Activated T-cell treated with anti-CD3 and anti-CD28 coated beads, Interleukin-2, amount 50 U/mL, for 4 hours (primary cell): ENCODE data around the gene CMSS1. TPM values are rescaled to one million over a fixed set of nuclear protein-coding genes. Genes with fewer than 3 reads are reported as not detected.
A peak's percentile ranks its signal among the peaks of the same experiment; 100 is the strongest.
"Not testable (repeated sequence)": the region's sequence is repeated elsewhere in the genome, so short reads cannot be mapped to it uniquely, and the experiment has no call there.

Experiments
- ATAC-seq, 2 donors: fragments of 200-7000 bp; cut with Tn5 transposase; one replicate each; pipeline ENCODE4 v1.10.0; 2021
- DNase-seq: peaks from one replicate; pipeline ENCODE4 v3.0.0-alpha.2; 2020
- H3K27me3 Mint-ChIP-seq: one replicate; pipeline ENCODE4 v1.8.0; 2021; ENCODE audit warnings: low read depth, mixed read lengths
- H3K36me3 Mint-ChIP-seq: one replicate; pipeline ENCODE4 v1.8.0; 2022; ENCODE audit warnings: mixed read lengths; ENCODE audit not compliant: insufficient read depth
- H3K4me1 Mint-ChIP-seq: one replicate; pipeline ENCODE4 v1.8.0; 2021; ENCODE audit warnings: low read depth, mixed read lengths
- H3K4me3 Mint-ChIP-seq: one replicate; pipeline ENCODE4 v1.8.0; 2021; ENCODE audit warnings: mild to moderate bottlenecking, moderate library complexity, mixed read lengths
- H3K9me3 Mint-ChIP-seq: one replicate; pipeline ENCODE4 v1.8.0; 2021; ENCODE audit warnings: mixed read lengths
- total RNA-seq, 3 donors: library from RNA; stranded (reverse); gene quantifications; one replicate each; pipeline ENCODE4 v1.2.1, GENCODE V29; 2021

The CMSS1 gene
- total RNA-seq, 3 donors from 2014 or later = 126 to 157 (median 136) TPM

GRCh38 chr3:100087198-100087597 lies 269.5 kb downstream of the CMSS1 start:
- ATAC-seq = peak; percentile 68 to 70
- no peaks in the 10 kb centered on the region for H3K27me3 Mint-ChIP-seq
- H3K4me3 Mint-ChIP-seq = no peak overlapping the region
- no peak for DNase-seq
- H3K36me3 Mint-ChIP-seq = peaks cover 7% of the 10 kb centered on the region
- peaks cover 11% of the 10 kb centered on the region for H3K4me1 Mint-ChIP-seq
- H3K9me3 Mint-ChIP-seq = no peaks in the 10 kb centered on the region

GRCh38 chr3:100088735-100089368 lies 271.2 kb downstream of the CMSS1 start:
- no peaks in the 10 kb centered on the region for H3K9me3 Mint-ChIP-seq
- peaks cover 3% of the 10 kb centered on the region for H3K36me3 Mint-ChIP-seq
- H3K4me3 Mint-ChIP-seq = no peak overlapping the region
- H3K27me3 Mint-ChIP-seq = no peaks in the 10 kb centered on the region
- no peak for ATAC-seq
- no peak for DNase-seq
- H3K4me1 Mint-ChIP-seq = peaks cover 11% of the 10 kb centered on the region

GRCh38 chr3:100089812-100090668 lies 272.4 kb downstream of the CMSS1 start:
- Mint-ChIP-seq H3K9me3 (no peaks in the 10 kb centered on the region), H3K4me3 (no peak overlapping the region), H3K27me3 (no peaks in the 10 kb centered on the region), H3K36me3 (peaks cover 3% of the 10 kb centered on the region), H3K4me1 (peaks cover 11% of the 10 kb centered on the region)
- no peak for DNase-seq
- ATAC-seq = peak; percentile 63 to 64

- H3K36me3 Mint-ChIP-seq = peaks cover 5% of the 10 kb centered on the region
- no peak overlapping the region for H3K4me3 Mint-ChIP-seq
- no peaks in the 10 kb centered on the region for H3K9me3 Mint-ChIP-seq
- no peak for DNase-seq
- ATAC-seq = no peak
- H3K27me3 Mint-ChIP-seq = no peaks in the 10 kb centered on the region
- H3K4me1 Mint-ChIP-seq = peaks cover 11% of the 10 kb centered on the region
These were observed 273.0 kb downstream of the CMSS1 start for GRCh38 chr3:100090669-100091005.

DNA sequence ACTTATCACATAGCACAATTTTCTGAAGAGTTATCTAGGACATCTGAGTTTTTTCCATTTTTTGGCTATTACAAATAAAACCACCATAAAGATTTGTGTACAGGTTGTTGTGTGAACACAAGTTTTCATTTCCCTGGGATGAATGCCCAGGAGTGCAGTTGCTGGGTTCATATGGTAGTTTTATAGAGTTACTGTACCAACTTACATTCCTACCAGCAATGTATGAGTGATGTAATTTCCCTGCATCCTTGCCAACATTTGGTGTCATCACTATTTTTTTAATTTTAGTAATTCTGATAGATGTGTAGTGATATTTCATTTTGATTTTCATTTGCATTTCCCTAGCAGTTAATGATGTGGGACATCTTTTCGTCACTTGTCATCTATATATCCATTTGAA lies 276.2 kb downstream of the CMSS1 start:
- Mint-ChIP-seq H3K4me3 (no peak overlapping the region), H3K27me3 (no peaks in the 10 kb centered on the region), H3K4me1 (peaks cover 4% of the 10 kb centered on the region), H3K36me3 (peaks cover 12% of the 10 kb centered on the region), H3K9me3 (no peaks in the 10 kb centered on the region)
- no peak for ATAC-seq
- DNase-seq = no peak

GRCh38 chr3:100096286-100096685 lies 278.6 kb downstream of the CMSS1 start:
- peaks cover 13% of the 10 kb centered on the region for H3K36me3 Mint-ChIP-seq
- not testable (repeated sequence) for H3K9me3 Mint-ChIP-seq, DNase-seq, H3K27me3 Mint-ChIP-seq, H3K4me1 Mint-ChIP-seq, H3K4me3 Mint-ChIP-seq, ATAC-seq

GRCh38 chr3:100096866-100097265 lies 279.2 kb downstream of the CMSS1 start:
- Mint-ChIP-seq H3K4me3 (no peak overlapping the region), H3K4me1 (no peaks in the 10 kb centered on the region), H3K9me3 (no peaks in the 10 kb centered on the region), H3K36me3 (peaks cover 13% of the 10 kb centered on the region), H3K27me3 (no peaks in the 10 kb centered on the region)
- ATAC-seq = no peak
- no peak for DNase-seq

GRCh38 chr3:100097919-100098783 lies 280.5 kb downstream of the CMSS1 start:
- Mint-ChIP-seq H3K4me3 (no peak overlapping the region), H3K27me3 (no peaks in the 10 kb centered on the region), H3K36me3 (peaks cover 15% of the 10 kb centered on the region), H3K9me3 (no peaks in the 10 kb centered on the region), H3K4me1 (no peaks in the 10 kb centered on the region)
- ATAC-seq (no peak), DNase-seq (no peak)

GRCh38 chr3:100098784-100099070 lies 281.1 kb downstream of the CMSS1 start:
- ATAC-seq (no peak), DNase-seq (no peak)
- Mint-ChIP-seq H3K4me3 (no peak overlapping the region), H3K4me1 (no peaks in the 10 kb centered on the region), H3K27me3 (no peaks in the 10 kb centered on the region), H3K9me3 (no peaks in the 10 kb centered on the region), H3K36me3 (peaks cover 17% of the 10 kb centered on the region)

- Mint-ChIP-seq H3K27me3 (no peaks in the 10 kb centered on the region), H3K9me3 (no peaks in the 10 kb centered on the region), H3K36me3 (peaks cover 17% of the 10 kb centered on the region), H3K4me1 (no peaks in the 10 kb centered on the region), H3K4me3 (no peak overlapping the region)
- no peak for ATAC-seq
- DNase-seq = no peak
These were observed 282.0 kb downstream of the CMSS1 start for GRCh38 chr3:100099621-100100020.

DNA sequence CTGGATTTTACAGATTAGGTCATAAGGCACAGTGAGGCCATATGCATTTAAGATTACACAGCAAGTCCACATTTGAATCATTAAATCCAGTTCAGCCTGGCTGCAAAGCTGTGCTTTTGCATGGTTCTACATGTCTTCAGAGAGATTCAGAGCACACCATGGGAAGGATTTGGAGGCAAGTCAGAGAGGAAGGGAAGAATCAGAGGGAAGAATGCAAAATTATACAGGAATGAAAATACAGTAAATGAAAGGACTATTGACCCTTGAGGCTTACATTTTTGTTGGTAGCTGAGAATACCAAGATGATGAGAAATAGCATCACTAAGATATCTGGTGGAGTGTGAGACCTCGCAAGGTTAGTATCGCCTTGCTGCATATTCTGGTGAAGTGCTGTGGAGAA lies 282.8 kb downstream of the CMSS1 start:
- no peak for ATAC-seq
- Mint-ChIP-seq H3K36me3 (peaks cover 17% of the 10 kb centered on the region), H3K4me3 (no peak overlapping the region), H3K27me3 (no peaks in the 10 kb centered on the region), H3K4me1 (no peaks in the 10 kb centered on the region), H3K9me3 (no peaks in the 10 kb centered on the region)
- no peak for DNase-seq

- Mint-ChIP-seq H3K27me3 (no peaks in the 10 kb centered on the region), H3K4me3 (no peak overlapping the region), H3K4me1 (no peaks in the 10 kb centered on the region), H3K9me3 (no peaks in the 10 kb centered on the region), H3K36me3 (peaks cover 7% of the 10 kb centered on the region)
- DNase-seq (no peak), ATAC-seq (no peak)
These were observed 285.1 kb downstream of the CMSS1 start for GRCh38 chr3:100102757-100103156.

- Mint-ChIP-seq H3K9me3 (no peaks in the 10 kb centered on the region), H3K27me3 (no peaks in the 10 kb centered on the region), H3K36me3 (peaks cover 7% of the 10 kb centered on the region), H3K4me3 (no peak overlapping the region), H3K4me1 (no peaks in the 10 kb centered on the region)
- ATAC-seq = no peak
- DNase-seq = no peak
These were observed 286.1 kb downstream of the CMSS1 start for GRCh38 chr3:100103558-100104441.

DNA sequence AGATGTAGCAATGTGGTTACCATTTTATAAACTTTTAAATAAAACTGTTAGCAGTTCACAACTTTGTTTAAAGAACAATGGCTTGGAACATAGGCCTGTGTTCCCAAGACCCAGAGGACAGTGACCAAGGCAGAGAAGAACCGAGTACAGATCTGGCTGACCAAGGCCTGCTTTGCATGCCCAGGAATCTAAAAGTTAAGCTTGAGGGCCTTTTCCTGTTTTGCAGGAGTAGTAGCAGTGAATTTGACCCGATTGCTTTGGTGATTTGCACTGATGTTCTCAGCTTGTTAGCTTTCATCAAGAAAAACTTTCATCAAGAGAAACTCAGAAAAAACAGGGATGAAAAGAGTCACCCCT lies 286.8 kb downstream of the CMSS1 start:
- no peak for ATAC-seq
- Mint-ChIP-seq H3K9me3 (no peaks in the 10 kb centered on the region), H3K4me3 (no peak overlapping the region), H3K36me3 (peaks cover 7% of the 10 kb centered on the region), H3K4me1 (no peaks in the 10 kb centered on the region), H3K27me3 (no peaks in the 10 kb centered on the region)
- DNase-seq = no peak
